Stimulated activated naive CD4-positive, alpha-beta T cell (primary cell): Measurements from ENCODE around the gene TMED1.
A peak's percentile ranks its signal among the peaks of the same experiment; 100 is the strongest.
"Not testable (repeated sequence)": the region's sequence is repeated elsewhere in the genome, so short reads cannot be mapped to it uniquely, and the experiment has no call there.

Experiments
- DNase-seq, 6 experiments: peaks; one replicate each; lab custom pipeline; 2025; lab: John Stamatoyannopoulos, UW

TMED1 gene

GRCh38 chr19:10835754-10836478 is at the start of gene TMED1:
TSS of gene TMED1 (minus strand) at chr19:10836212. CDS start at chr19:10836191, 21 bp downstream.
- DNase-seq = peak; percentile 89 to 96 (median 94)

GRCh38 chr19:10885201-10886169 is 49.5 kb upstream of the TMED1 start:
- DNase-seq = no peak

GRCh38 chr19:10884274-10884673 is 48.3 kb upstream of the TMED1 start:
- DNase-seq = no peak

GRCh38 chr19:10882108-10882457 is 46.1 kb upstream of the TMED1 start:
- DNase-seq = no peak

GRCh38 chr19:10881403-10882107 is 45.5 kb upstream of the TMED1 start:
- DNase-seq = no peak

GRCh38 chr19:10878253-10878652 is 42.2 kb upstream of the TMED1 start:
- no peak for DNase-seq

- DNase-seq = not testable (repeated sequence)
Measured at GRCh38 chr19:10877608-10878007, 41.6 kb upstream of the TMED1 start.

- no peak for DNase-seq
Measured at GRCh38 chr19:10876459-10877240, 40.6 kb upstream of the TMED1 start.

GRCh38 chr19:10874024-10874423 is 38.0 kb upstream of the TMED1 start:
- no peak for DNase-seq

- DNase-seq = peak in 2 of 6 experiments; percentile 9 to 41
Measured at GRCh38 chr19:10872546-10873107, 36.6 kb upstream of the TMED1 start.

- DNase-seq = peak in 4 of 6 experiments; percentile 34 to 47 (median 38)
Measured at GRCh38 chr19:10871711-10872545, 35.9 kb upstream of the TMED1 start.

GRCh38 chr19:10870955-10871603 is 35.1 kb upstream of the TMED1 start, which contains the start of gene CARM1:
TSS of gene CARM1 (plus strand) at chr19:10871553. CDS start at chr19:10871703, 150 bp downstream.
- peak; percentile 99 to 100 (median 100) for DNase-seq

GRCh38 chr19:10870501-10870954 is 34.5 kb upstream of the TMED1 start:
- DNase-seq = no peak

GRCh38 chr19:10869872-10870311 is 33.9 kb upstream of the TMED1 start:
- DNase-seq = not testable (repeated sequence)

- DNase-seq = no peak
Measured at GRCh38 chr19:10868872-10869547, 33.0 kb upstream of the TMED1 start.

- no peak for DNase-seq
Measured at GRCh38 chr19:10866495-10866894, 30.5 kb upstream of the TMED1 start.

- DNase-seq = peak; percentile 47 to 80 (median 68)
Measured at GRCh38 chr19:10864538-10864899, 28.5 kb upstream of the TMED1 start.

- DNase-seq = no peak
Measured at GRCh38 chr19:10863107-10863717, 27.2 kb upstream of the TMED1 start.
